Measurements from ENCODE around the gene SELENBP1. TPM values are rescaled to one million over a fixed set of nuclear protein-coding genes. Genes with fewer than 3 reads are reported as not detected.

SELENBP1 gene
- total RNA-seq: 100 to 1,000 TPM in 1 of 4 donors, 10 to 100 TPM in 3; 38.2 to 108 (median 61.6) TPM

DNA sequence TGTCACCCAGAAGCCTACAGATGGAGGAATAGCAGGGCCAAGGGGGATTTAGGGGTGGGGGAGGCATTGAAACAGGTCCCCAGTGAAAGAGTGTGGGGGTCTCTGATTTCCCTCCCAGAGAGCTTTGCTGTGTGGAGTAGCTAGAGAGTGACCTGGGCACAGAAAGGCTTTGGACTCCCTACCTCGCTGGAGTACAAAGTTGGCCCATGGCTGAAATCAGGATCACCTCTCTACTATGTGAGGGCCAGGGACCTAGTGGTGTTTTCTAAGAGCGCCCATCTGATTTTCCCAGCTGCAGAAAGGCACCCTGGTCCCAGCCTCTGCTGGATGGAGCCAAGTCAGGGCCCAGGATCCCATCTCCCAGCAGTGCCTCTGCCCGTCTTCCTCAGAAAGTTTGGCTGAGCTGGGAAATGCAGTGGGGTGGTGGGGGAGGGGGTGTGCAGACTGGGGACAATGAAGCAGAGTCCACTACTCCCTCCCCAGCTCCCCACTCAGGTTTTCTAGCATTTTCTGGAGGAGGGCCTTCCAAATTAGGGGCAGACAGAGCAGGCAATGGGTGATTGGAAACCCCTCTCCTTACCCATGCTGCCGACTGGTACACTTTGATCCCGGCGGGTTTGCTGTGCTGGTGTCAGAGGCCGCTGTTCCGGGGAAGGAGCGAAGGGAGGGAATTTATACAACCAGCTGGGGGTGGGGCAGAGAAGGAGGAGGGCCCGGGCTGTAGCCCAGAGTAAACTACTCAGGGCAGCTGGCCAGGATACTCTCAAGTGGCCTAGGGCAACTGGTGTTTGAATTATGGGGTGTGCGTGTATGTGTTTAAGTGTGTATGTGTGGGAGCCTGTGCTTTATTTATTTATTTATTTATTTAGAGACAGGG is at the start of gene SELENBP1:
Gene SELENBP1, minus strand, starts transcription at position 648 of the 877 bp plus-strand sequence. Its CDS starts 64 bp downstream, at position 584.
- intact Hi-C loops (cut with DNase I; ENCODE audit: low total_unique reads): no loop called here
- Histone ChIP-seq H3K27me3 (no peaks in the 10 kb centered on the region), H3K36me3 (no peaks in the 10 kb centered on the region), H3K4me1 (peaks cover 5 to 12% of the 10 kb centered on the region in 2 donors), H3K27ac (peak within 1 kb of the TSS; percentile 74 to 85), H3K9me3 (no peaks in the 10 kb centered on the region), H3K4me3 (peak within 1 kb of the TSS; percentile 29 to 36)
- TF ChIP-seq POLR2A (IDR thresholded peaks at IDR 0.05): peak; percentile 63 to 64
- TF ChIP-seq, protein P1, sequence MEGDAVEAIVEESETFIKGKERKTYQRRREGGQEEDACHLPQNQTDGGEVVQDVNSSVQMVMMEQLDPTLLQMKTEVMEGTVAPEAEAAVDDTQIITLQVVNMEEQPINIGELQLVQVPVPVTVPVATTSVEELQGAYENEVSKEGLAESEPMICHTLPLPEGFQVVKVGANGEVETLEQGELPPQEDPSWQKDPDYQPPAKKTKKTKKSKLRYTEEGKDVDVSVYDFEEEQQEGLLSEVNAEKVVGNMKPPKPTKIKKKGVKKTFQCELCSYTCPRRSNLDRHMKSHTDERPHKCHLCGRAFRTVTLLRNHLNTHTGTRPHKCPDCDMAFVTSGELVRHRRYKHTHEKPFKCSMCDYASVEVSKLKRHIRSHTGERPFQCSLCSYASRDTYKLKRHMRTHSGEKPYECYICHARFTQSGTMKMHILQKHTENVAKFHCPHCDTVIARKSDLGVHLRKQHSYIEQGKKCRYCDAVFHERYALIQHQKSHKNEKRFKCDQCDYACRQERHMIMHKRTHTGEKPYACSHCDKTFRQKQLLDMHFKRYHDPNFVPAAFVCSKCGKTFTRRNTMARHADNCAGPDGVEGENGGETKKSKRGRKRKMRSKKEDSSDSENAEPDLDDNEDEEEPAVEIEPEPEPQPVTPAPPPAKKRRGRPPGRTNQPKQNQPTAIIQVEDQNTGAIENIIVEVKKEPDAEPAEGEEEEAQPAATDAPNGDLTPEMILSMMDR (IDR thresholded peaks at IDR 0.05): no peak
- peak; percentile 83 to 89 for DNase-seq

DNA sequence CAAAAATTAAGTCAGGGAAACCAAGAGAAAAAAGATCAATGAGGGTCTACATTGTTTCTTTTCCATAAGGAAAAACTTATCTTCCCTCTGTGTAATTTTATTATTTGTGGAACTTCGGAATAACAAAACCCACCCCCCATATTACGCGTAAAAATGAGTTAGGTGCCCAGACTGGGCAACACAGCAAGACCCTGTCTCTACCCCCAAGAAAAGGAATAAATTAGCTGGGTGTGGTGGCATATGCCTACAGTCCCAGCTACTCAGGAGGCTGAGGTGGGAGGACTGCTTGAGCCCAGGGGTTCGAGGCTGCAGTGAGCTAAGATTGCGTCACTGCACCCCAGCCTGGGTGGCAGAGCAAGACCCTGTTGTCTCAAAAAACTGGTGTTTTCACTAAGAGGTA is 47.3 kb upstream of the SELENBP1 start:
- Histone ChIP-seq H3K36me3 (no peaks in the 10 kb centered on the region), H3K9me3 (no peaks in the 10 kb centered on the region), H3K4me1 (no peaks in the 10 kb centered on the region), H3K4me3 (no peak overlapping the region), H3K27me3 (no peaks in the 10 kb centered on the region), H3K27ac (no peak overlapping the region)
- no peak for DNase-seq
- intact Hi-C loops (cut with DNase I; ENCODE audit: low total_unique reads): no loop called here
- no peak for TF ChIP-seq POLR2A (IDR thresholded peaks at IDR 0.05)
- TF ChIP-seq, protein P1 (IDR thresholded peaks at IDR 0.05): no peak

DNA sequence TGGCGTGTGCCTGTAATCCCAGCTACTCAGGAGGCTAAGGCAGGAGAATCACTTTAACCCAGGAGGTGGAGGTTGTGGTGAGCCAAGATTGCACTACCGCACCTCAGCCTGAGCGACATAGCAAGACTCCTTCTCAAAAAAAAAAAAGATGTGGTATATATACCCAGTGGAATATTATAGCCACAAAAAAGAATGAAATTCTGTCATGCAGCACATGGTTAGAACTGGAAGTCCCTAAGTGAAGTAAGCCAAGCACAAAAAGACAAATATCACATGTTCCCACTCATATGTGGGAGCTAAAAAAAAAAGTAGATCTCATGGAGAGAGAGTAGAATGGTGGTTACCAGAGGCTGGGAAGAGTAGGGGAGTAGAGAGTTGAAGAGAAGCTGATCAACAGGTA is 45.6 kb upstream of the SELENBP1 start:
- DNase-seq: no peak
- Histone ChIP-seq H3K4me3 (no peak overlapping the region), H3K27me3 (no peaks in the 10 kb centered on the region), H3K27ac (no peak overlapping the region), H3K36me3 (no peaks in the 10 kb centered on the region), H3K9me3 (no peaks in the 10 kb centered on the region), H3K4me1 (no peaks in the 10 kb centered on the region)
- no peak for TF ChIP-seq POLR2A (IDR thresholded peaks at IDR 0.05)
- TF ChIP-seq, protein P1 (IDR thresholded peaks at IDR 0.05): no peak
- intact Hi-C loops (cut with DNase I; ENCODE audit: low total_unique reads): no loop called here

DNA sequence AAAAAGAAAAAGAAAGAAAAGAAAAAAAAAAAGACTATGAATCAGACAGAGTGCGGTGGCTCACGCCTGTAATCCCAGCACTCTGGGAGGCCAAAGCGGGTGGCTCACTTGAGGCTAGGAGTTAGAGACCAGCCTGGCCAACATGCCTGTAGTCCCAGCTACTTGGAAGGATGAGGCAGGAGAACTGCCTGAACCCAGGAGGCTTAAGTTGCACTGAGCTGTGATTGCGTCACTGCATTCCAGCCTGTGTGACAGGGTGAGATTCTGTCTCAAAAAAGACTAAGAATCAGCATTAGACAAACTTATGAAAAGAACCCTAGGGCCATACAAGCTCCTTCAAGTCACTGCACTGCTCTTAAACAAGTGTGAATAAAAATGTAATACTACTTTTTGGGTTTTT is 43.7 kb upstream of the SELENBP1 start:
- no peaks in the 10 kb centered on the region for H3K4me1 ChIP-seq
- intact Hi-C loops (cut with DNase I; ENCODE audit: low total_unique reads): no loop called here
- no peak for DNase-seq
- no peak overlapping the region for H3K4me3 ChIP-seq
- no peaks in the 10 kb centered on the region for H3K36me3 ChIP-seq
- H3K27me3 ChIP-seq: no peaks in the 10 kb centered on the region
- no peak overlapping the region for H3K27ac ChIP-seq
- no peaks in the 10 kb centered on the region for H3K9me3 ChIP-seq
- TF ChIP-seq, protein P1 (IDR thresholded peaks at IDR 0.05): no peak
- no peak for TF ChIP-seq POLR2A (IDR thresholded peaks at IDR 0.05)

DNA sequence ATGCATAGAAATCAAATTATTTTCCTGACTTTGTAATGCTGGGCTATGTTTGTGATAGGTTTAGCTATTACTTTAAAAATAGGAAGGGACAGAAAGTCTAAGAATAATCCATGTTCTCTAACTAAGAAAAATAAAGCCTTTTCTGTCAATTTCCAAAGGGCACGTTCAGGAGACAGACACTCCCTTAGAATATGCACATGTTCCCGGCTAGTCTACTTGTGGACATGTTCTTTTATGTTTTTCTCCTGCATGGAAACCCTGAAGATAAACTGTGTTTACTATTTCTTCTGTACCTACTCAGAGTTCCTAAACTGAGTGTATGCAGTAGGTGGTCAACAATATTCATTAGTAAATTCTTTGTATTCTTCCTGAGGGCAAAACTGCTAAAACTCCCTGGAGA is 39.4 kb upstream of the SELENBP1 start:
- intact Hi-C loops (cut with DNase I; ENCODE audit: low total_unique reads): no loop called here
- Histone ChIP-seq H3K36me3 (no peaks in the 10 kb centered on the region), H3K4me1 (no peaks in the 10 kb centered on the region), H3K9me3 (no peaks in the 10 kb centered on the region), H3K27ac (no peak overlapping the region), H3K4me3 (no peak overlapping the region), H3K27me3 (no peaks in the 10 kb centered on the region)
- no peak for DNase-seq
- no peak for TF ChIP-seq POLR2A (IDR thresholded peaks at IDR 0.05)
- TF ChIP-seq, protein P1 (IDR thresholded peaks at IDR 0.05): no peak
